ENCODE measurements around the gene FAM228B. TPM values are rescaled to one million over a fixed set of nuclear protein-coding genes. Genes with fewer than 3 reads are reported as not detected.

FAM228B gene
- total and polyA plus RNA-seq, 9 of the 15 experiments (the other 6 are each of a cell fraction or from before 2014, with no cell fraction given), result 1.1 to 3.7 (median 2.6) TPM

DNA sequence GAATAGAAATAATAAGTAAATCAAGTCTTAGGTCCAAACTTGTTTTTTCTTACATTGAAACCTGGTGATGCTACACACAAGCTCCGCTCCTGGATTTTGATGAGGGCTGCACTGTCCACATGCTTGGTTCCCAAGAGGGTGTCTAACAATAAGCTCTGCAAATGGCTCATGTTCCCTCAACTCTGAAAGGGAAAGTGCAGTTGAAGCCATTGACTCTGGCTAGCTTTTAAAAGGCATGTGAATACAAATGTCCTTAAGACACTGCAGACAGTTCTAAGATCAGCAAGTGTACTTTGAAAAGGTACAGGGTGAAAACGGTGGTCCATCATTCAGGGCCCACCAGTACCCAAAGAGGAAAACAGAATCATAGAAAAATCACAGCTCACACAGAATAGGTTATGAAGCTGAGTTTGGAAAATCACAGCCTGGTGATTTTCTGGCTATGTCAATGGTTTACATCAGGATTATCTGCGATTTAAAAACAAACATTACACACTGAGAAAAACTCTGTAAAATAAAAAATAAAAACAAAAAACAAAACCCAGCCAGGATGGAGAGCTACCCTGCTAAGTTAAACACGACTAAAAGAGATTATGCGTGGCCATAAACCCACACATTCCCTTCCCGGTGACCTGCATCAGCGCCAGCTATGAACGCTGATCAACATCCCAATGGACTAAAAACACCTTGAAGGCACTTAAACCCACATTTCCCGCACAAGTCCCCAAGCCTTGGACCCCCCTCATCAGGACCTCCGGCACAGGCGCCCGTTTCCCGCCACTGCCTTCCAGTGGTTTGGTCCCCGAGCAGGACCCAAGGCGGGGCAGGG lies 689 bp upstream of the FAM228B start (continued):
- TF ChIP-seq CEBPG (CRISPR knock-in tag; IDR thresholded peaks at IDR 0.05) (no peak), CEBPG (tag; conservative IDR thresholded peaks at IDR 0.05 in 1 of 2, IDR thresholded peaks at IDR 0.05 in 1 of 2) (no peak), MCM3 (IDR thresholded peaks at IDR 0.05) (no peak), NFRKB (IDR thresholded peaks at IDR 0.05; ENCODE audit: low read depth) (0 out of 2 replicates have a peak, but pooled peaks have one; percentile 40), HDAC2 (IDR thresholded peaks at IDR 0.05) (peak; percentile 41), FOXJ2 (tag; IDR thresholded peaks at IDR 0.05) (no peak), PYGO2 (tag; IDR thresholded peaks at IDR 0.05) (no peak), FUS (optimal IDR thresholded peaks at IDR 0.05; ENCODE audit: low read depth, low read length) (no peak)
- TF ChIP-seq, protein P1, sequence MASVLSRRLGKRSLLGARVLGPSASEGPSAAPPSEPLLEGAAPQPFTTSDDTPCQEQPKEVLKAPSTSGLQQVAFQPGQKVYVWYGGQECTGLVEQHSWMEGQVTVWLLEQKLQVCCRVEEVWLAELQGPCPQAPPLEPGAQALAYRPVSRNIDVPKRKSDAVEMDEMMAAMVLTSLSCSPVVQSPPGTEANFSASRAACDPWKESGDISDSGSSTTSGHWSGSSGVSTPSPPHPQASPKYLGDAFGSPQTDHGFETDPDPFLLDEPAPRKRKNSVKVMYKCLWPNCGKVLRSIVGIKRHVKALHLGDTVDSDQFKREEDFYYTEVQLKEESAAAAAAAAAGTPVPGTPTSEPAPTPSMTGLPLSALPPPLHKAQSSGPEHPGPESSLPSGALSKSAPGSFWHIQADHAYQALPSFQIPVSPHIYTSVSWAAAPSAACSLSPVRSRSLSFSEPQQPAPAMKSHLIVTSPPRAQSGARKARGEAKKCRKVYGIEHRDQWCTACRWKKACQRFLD (CRISPR knock-in tag; IDR thresholded peaks at IDR 0.05), result no peak
- TF ChIP-seq, protein P2, sequence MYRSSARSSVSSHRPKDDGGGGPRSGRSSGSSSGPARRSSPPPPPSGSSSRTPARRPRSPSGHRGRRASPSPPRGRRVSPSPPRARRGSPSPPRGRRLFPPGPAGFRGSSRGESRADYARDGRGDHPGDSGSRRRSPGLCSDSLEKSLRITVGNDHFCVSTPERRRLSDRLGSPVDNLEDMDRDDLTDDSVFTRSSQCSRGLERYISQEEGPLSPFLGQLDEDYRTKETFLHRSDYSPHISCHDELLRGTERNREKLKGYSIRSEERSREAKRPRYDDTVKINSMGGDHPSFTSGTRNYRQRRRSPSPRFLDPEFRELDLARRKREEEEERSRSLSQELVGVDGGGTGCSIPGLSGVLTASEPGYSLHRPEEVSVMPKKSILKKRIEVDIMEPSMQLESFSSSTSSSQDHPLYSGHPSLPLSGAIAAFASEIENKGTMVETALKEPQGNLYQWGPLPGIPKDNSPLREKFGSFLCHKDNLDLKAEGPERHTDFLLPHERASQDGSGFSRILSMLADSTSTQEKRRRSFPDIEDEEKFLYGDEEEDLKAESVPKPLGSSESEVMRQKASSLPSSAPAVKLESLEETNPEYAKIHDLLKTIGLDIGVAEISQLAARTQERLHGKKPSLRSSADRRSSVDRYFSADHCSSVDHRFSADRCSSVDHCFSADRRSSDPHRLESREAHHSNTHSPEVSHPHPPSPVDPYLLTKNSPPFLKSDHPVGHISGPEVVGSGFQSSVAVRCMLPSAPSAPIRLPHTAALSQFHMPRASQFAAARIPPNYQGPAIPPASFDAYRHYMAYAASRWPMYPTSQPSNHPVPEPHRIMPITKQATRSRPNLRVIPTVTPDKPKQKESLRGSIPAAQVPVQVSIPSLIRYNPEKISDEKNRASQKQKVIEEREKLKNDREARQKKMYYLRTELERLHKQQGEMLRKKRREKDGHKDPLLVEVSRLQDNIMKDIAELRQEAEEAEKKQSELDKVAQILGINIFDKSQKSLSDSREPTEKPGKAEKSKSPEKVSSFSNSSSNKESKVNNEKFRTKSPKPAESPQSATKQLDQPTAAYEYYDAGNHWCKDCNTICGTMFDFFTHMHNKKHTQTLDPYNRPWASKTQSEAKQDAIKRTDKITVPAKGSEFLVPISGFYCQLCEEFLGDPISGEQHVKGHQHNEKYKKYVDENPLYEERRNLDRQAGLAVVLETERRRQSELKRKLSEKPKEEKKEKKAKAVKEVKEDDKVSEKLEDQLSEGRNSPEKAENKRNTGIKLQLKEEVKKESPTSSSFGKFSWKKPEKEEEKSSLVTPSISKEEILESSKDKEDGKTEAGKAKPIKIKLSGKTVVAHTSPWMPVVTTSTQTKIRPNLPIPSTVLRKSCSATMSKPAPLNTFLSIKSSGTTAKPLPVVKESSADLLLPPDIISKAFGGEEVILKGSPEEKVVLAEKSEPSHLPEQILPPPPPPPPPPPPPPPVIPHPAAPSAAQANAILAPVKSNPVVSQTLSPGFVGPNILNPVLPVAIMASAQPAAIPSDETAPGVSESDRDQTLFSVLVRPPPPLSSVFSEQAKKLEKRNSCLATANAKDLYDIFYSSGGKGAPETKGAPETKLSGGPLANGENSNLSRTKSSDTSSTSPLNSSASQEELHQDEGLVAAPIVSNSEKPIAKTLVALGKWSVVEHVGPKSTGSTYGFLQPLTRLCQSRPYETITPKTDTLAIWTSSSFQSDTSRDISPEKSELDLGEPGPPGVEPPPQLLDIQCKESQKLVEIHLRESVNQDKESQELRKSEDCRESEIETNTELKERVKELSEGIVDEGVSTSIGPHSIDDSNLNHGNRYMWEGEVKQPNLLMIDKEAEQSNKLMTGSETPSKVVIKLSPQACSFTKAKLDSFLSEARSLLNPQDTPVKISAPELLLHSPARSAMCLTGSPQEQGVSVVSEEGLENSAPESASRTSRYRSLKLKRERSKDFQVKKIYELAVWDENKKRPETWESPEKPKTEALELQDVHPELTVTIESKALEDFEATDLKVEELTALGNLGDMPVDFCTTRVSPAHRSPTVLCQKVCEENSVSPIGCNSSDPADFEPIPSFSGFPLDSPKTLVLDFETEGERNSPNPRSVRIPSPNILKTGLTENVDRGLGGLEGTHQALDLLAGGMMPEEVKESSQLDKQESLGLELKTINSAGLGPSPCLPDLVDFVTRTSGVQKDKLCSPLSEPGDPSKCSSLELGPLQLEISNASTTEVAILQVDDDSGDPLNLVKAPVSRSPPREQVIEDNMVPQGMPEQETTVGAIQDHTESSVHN (IDR thresholded peaks at IDR 0.05; ENCODE audit: borderline replicate concordance in 1 of 2, low read depth in 1 of 2), result no peak
